Subcutaneous preadipocyte (primary cell): ENCODE measurements around the gene SLCO1B1. TPM values are rescaled to one million over a fixed set of nuclear protein-coding genes. Genes with fewer than 3 reads are reported as not detected.

Experiments used
- total RNA-seq: library from RNA; depleted of rRNA; stranded (reverse); fragments of >200 nt; gene quantifications from 2 replicates; pipeline ENCODE4 v1.2.3, GENCODE V29; 2012

Gene SLCO1B1, protein sequence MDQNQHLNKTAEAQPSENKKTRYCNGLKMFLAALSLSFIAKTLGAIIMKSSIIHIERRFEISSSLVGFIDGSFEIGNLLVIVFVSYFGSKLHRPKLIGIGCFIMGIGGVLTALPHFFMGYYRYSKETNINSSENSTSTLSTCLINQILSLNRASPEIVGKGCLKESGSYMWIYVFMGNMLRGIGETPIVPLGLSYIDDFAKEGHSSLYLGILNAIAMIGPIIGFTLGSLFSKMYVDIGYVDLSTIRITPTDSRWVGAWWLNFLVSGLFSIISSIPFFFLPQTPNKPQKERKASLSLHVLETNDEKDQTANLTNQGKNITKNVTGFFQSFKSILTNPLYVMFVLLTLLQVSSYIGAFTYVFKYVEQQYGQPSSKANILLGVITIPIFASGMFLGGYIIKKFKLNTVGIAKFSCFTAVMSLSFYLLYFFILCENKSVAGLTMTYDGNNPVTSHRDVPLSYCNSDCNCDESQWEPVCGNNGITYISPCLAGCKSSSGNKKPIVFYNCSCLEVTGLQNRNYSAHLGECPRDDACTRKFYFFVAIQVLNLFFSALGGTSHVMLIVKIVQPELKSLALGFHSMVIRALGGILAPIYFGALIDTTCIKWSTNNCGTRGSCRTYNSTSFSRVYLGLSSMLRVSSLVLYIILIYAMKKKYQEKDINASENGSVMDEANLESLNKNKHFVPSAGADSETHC
- not detected in 2 replicates for total RNA-seq

GRCh38 chr12:21130998-21131397 lies at the start of gene SLCO1B1:
Gene SLCO1B1, plus strand, starts transcription at chr12:21131194. Its CDS starts 10,381 bp downstream, at chr12:21141575.

Other genes with a start within 250 kb of the SLCO1B1 start
- gene SLCO1A2, start 203.7 kb downstream of the SLCO1B1 start, total RNA-seq: not detected in 2 replicates
- not detected in 2 replicates for gene IAPP, start 241.7 kb downstream of the SLCO1B1 start, total RNA-seq